Thyroid gland (tissue), 4 donors: ENCODE data around the gene OLFM2. TPM values are rescaled to one million over a fixed set of nuclear protein-coding genes. Genes with fewer than 3 reads are reported as not detected.

Source experiments
- DNase-seq, 2 donors: peaks; one replicate each; pipeline ENCODE4 v3.0.0-alpha.2; 2019
- H3K27ac ChIP-seq, 3 donors: fragments of 200-600 bp; sonication (generic); 1 replicate in 2 of 3; 2 replicates in 1 of 3; pipeline ENCODE4 v1.5.1; 2016 to 2019; ENCODE audit warnings: mild to moderate bottlenecking in 1 of 3, moderate library complexity in 1 of 3
- H3K27me3 ChIP-seq: fragments of 200-600 bp; sonication (generic); one replicate; pipeline ENCODE4 v1.5.1; 2019
- H3K36me3 ChIP-seq, 2 donors: fragments of 200-600 bp; sonication (generic); one replicate each; pipeline ENCODE4 v1.5.1; 2016 to 2019
- H3K4me1 ChIP-seq, 2 donors: fragments of 200-600 bp; sonication (generic); one replicate each; pipeline ENCODE4 v1.5.1; 2017 to 2019
- H3K4me3 ChIP-seq, 3 donors: fragments of 200-600 bp; sonication (generic); replicated peaks in 1 of 3; 1 replicate in 2 of 3; 2 replicates in 1 of 3; pipeline ENCODE4 v1.5.1; 2016; ENCODE audit warnings: mild to moderate bottlenecking in 1 of 3
- H3K9me3 ChIP-seq: fragments of 200-600 bp; sonication (generic); one replicate; pipeline ENCODE4 v1.5.1; 2017
- CTCF ChIP-seq, 6 experiments: fragments of 200-600 bp in 3 of 6; fragments of 450-650 bp in 3 of 6; sonication (generic) in 3 of 6; IDR thresholded peaks; one replicate each; pipeline ENCODE4 v1.5.1; 2016 to 2019; ENCODE audit warnings: antibody characterized with exemption in 6 of 6, mild to moderate bottlenecking in 2 of 6, inconsistent platforms in 1 of 6, moderate library complexity in 1 of 6
- POLR2A ChIP-seq, 2 donors: fragments of 450-650 bp; IDR thresholded peaks; one replicate each; pipeline ENCODE4 v1.6.1; 2017; ENCODE audit warnings: antibody characterized with exemption in 2 of 2, mild to moderate bottlenecking in 2 of 2, moderate library complexity in 1 of 2
- WGBS, 2 donors: methylation state at CpG; one replicate each; pipeline ENCODE4 v1.1.5; 2017; 5-methylcytosine and 5-hydroxymethylcytosine counted together
- intact Hi-C: fragments of 100-400 bp; cut with DNase I; formaldehyde crosslinking; loops from one replicate; pipeline ENCODE4 v1.15.1; 2023
- total RNA-seq, 4 donors: library from RNA; depleted of rRNA; stranded (reverse); fragments of >200 nt; gene quantifications; one replicate each; pipeline ENCODE4 v1.2.3, GENCODE V29; 2016

Gene OLFM2
- total RNA-seq, 4 donors from 2014 or later: 19.5 to 42.7 (median 37.8) TPM

DNA sequence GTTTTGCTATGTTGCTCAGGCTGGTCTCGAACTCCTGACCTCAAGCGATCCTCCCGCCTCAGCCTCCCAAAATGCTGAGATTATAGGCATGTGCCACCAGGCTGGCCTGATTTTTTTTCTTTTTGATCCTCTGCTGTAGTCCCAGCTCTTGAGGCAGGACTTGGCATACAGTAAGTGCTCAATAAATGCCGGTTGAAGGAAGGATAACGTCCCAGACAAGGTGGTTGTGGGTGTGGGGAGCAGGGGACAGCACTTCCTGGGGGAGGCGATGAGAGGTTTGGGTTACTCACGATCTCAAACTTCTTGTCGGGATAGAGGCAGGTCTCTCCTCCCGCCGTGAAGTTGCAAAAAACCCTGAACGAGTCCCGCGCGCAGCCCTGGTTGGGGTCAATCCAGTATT, 29.7 kb upstream of the OLFM2 start:
- no peak overlapping the region for H3K4me3 ChIP-seq
- no peak overlapping the region for H3K27ac ChIP-seq
- TF ChIP-seq POLR2A (IDR thresholded peaks at IDR 0.05) (no peak), CTCF (IDR thresholded peaks at IDR 0.05) (no peak)
- H3K27me3 ChIP-seq: no peaks in the 10 kb centered on the region
- DNase-seq: no peak
- H3K9me3 ChIP-seq: no peaks in the 10 kb centered on the region
- no peaks in the 10 kb centered on the region for H3K4me1 ChIP-seq
- intact Hi-C loops: no loop called here
- no peaks in the 10 kb centered on the region for H3K36me3 ChIP-seq
- 42 to 62% methylated on average over 6 to 14 of the region's 14 CpGs for WGBS, 2 donors

DNA sequence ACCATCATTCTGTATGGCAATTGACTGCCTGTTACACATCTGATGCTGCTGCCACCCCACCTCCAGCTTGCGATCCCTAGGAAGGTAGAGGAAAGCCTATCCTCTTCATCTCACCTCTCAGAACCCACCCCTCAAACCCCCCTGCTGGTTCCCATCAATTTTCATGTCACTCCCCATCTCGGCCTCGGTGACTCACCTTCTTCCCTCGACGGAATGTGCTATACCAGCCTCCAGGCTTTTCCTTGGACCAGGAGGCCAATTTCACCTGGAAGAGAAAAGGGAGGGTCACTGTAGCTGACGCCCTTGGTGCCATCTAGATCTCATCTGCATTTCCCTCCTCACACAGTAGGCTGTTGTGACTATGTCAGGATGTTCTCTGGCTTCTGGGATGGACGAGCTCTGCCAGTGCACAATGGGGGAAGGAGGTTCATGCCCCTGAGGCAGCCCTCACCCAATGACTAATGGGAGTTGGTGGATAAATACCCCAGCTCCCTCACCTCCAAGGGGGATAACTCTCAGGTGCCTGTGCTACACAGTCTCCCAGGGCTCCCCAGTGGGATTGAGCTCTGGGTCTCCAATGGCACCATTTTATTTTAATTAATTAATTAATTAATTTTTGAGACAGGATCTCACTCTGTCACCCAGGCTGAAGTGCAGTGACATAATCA, 26.4 kb upstream of the OLFM2 start:
- 51 to 59% methylated on average over 6 to 7 of the region's 7 CpGs for WGBS, 2 donors
- H3K27ac ChIP-seq: no peak overlapping the region
- no peak for TF ChIP-seq CTCF (IDR thresholded peaks at IDR 0.05)
- no peak for TF ChIP-seq POLR2A (IDR thresholded peaks at IDR 0.05)
- intact Hi-C loops: no loop called here
- no peaks in the 10 kb centered on the region for H3K9me3 ChIP-seq
- no peaks in the 10 kb centered on the region for H3K27me3 ChIP-seq
- no peak overlapping the region for H3K4me3 ChIP-seq
- DNase-seq: no peak
- no peaks in the 10 kb centered on the region for H3K36me3 ChIP-seq
- H3K4me1 ChIP-seq: no peaks in the 10 kb centered on the region

DNA sequence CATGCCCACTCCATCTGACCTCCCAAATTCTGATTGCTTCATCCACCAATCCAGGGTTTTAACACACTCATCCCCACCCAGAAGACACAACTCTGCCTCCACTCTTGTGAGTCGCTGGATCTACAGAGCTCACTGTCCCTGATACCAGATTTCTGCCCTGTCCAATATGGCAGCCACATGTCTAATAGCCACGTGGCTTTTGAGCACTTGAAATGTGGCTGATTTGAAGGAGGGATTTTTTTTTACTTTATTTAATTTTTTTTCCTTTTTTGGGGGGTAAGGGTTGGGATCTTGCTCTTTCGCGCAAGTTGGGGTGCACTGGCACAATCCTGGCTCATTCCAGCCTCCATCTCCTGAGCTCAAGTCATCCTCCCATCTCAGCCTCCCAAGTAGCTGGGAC, 24.8 kb upstream of the OLFM2 start:
- no peak for DNase-seq
- intact Hi-C loops: no loop called here
- Histone ChIP-seq H3K36me3 (no peaks in the 10 kb centered on the region), H3K4me1 (no peaks in the 10 kb centered on the region), H3K9me3 (no peaks in the 10 kb centered on the region), H3K27me3 (no peaks in the 10 kb centered on the region), H3K4me3 (no peak overlapping the region), H3K27ac (no peak overlapping the region)
- WGBS, 2 donors: 86 to 88% methylated on average over 4 of the region's 4 CpGs
- TF ChIP-seq CTCF (IDR thresholded peaks at IDR 0.05) (no peak), POLR2A (IDR thresholded peaks at IDR 0.05) (no peak)

- no peak for TF ChIP-seq POLR2A (IDR thresholded peaks at IDR 0.05)
- TF ChIP-seq CTCF (IDR thresholded peaks at IDR 0.05): no peak
- no peak overlapping the region for H3K27ac ChIP-seq
- no peaks in the 10 kb centered on the region for H3K9me3 ChIP-seq
- intact Hi-C loops: no loop called here
- no peaks in the 10 kb centered on the region for H3K4me1 ChIP-seq
- no peaks in the 10 kb centered on the region for H3K27me3 ChIP-seq
- 81 to 85% methylated on average over 1 of the region's 1 CpG for WGBS, 2 donors
- no peak overlapping the region for H3K4me3 ChIP-seq
- H3K36me3 ChIP-seq: no peaks in the 10 kb centered on the region
- DNase-seq: no peak
Observed at GRCh38 chr19:9958379-9958821, 22.1 kb upstream of the OLFM2 start.

- intact Hi-C loops: no loop called here
- 54 to 65% methylated on average over 3 of the region's 3 CpGs for WGBS, 2 donors
- H3K36me3 ChIP-seq: no peaks in the 10 kb centered on the region
Observed at GRCh38 chr19:9956956-9957355, 20.6 kb upstream of the OLFM2 start.

More at GRCh38 chr19:9956956-9957355, 20.6 kb upstream of the OLFM2 start:
- no peak for DNase-seq
- Histone ChIP-seq H3K27me3 (no peaks in the 10 kb centered on the region), H3K27ac (no peak overlapping the region), H3K4me3 (no peak overlapping the region), H3K4me1 (no peaks in the 10 kb centered on the region), H3K9me3 (no peaks in the 10 kb centered on the region)
- TF ChIP-seq CTCF (IDR thresholded peaks at IDR 0.05): no peak
- TF ChIP-seq POLR2A (IDR thresholded peaks at IDR 0.05): no peak
